Left ventricle myocardium inferior (tissue), 1 donor: ENCODE measurements around the gene SHISA3. TPM values are rescaled to one million over a fixed set of nuclear protein-coding genes. Genes with fewer than 3 reads are reported as not detected.
A peak's percentile ranks its signal among the peaks of the same experiment; 100 is the strongest.

Experiments used
- DNase-seq: peaks from one replicate; pipeline ENCODE4 v3.0.0-alpha.2; 2020
- H3K27ac ChIP-seq: fragments of 200-600 bp; replicated peaks from 2 replicates; pipeline ENCODE4 v1.8.0; 2021
- H3K27me3 ChIP-seq: fragments of 200-600 bp; 2 replicates; pipeline ENCODE4 v1.8.0; 2021; ENCODE audit warnings: low read depth
- H3K36me3 ChIP-seq: fragments of 200-600 bp; 2 replicates; pipeline ENCODE4 v1.8.0; 2021
- H3K4me1 ChIP-seq: fragments of 200-600 bp; 2 replicates; pipeline ENCODE4 v1.8.0; 2021
- H3K4me3 ChIP-seq: fragments of 200-600 bp; 2 replicates; pipeline ENCODE4 v1.8.0; 2021; ENCODE audit warnings: mild to moderate bottlenecking, moderate library complexity
- H3K9me3 ChIP-seq: fragments of 200-600 bp; replicated peaks from 2 replicates; pipeline ENCODE4 v1.8.0; 2021
- CTCF ChIP-seq: fragments of 200-600 bp; IDR thresholded peaks from 2 replicates; pipeline ENCODE4 v1.8.0; 2021; ENCODE audit warnings: antibody characterized with exemption, mild to moderate bottlenecking, borderline replicate concordance
- intact Hi-C: fragments of 100-400 bp; cut with micrococcal nuclease; formaldehyde crosslinking; loops from one replicate; pipeline ENCODE4 v1.11.0; 2022
- total RNA-seq: library from RNA; stranded (reverse); fragmentation: NEBNext Ultra II Directional; extraction: Animal tissue kit (Norgen Biotek cat#: 25700); gene quantifications from one replicate; pipeline ENCODE4 v1.2.1, GENCODE V29; 2021
- donor health status: DM: no; HTN: yes; CAD: no; lungs with severe emphysema.

SHISA3 gene
- total RNA-seq, 1 donor from 2014 or later, result 8.1 TPM

DNA sequence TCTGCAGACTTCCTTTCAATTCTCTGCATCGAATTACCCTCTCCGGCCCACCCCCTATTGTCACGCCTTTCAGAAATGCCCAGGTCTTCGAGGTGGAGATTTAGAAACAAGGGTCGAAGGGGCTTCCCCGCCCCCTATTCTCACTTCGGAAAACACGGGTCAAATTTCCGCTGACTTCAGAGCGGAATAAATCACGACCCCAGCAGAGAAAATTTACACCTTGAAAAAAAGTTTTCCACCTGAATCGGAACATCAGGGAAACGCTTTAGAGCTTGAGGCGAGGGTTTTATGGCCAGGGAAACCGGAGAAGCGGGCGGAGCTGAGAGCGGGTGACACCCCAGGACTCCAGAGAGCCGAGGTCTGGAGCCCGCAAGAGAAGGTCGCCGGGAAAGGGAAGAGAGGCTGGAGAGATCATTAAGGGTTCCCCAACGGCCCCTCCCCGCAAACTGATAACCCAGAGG is 1.6 kb downstream of the SHISA3 start:
- TF ChIP-seq CTCF, result no peak
- peak; percentile 22 for DNase-seq

GRCh38 chr4:42399393-42399792 is 2.1 kb downstream of the SHISA3 start:
- Histone ChIP-seq H3K36me3 (peaks cover 8% of the 10 kb centered on the region), H3K27ac (peak overlapping the region; percentile 75), H3K4me3 (peak overlapping the region; percentile 80), H3K4me1 (peaks cover 31% of the 10 kb centered on the region), H3K9me3 (no peaks in the 10 kb centered on the region), H3K27me3 (peaks cover 46% of the 10 kb centered on the region)
- intact Hi-C loops, result no loop called here
- no peak for TF ChIP-seq CTCF
- DNase-seq, result no peak

More for the DNA sequence above, 1.6 kb downstream of the SHISA3 start:
- H3K4me1 ChIP-seq, result peaks cover 31% of the 10 kb centered on the region
- peak overlapping the region; percentile 80 for H3K4me3 ChIP-seq
- H3K27me3 ChIP-seq, result peaks cover 46% of the 10 kb centered on the region
- H3K9me3 ChIP-seq, result no peaks in the 10 kb centered on the region
- intact Hi-C loops, result no loop called here
- H3K27ac ChIP-seq, result peak overlapping the region; percentile 75
- H3K36me3 ChIP-seq, result peaks cover 8% of the 10 kb centered on the region

- Histone ChIP-seq H3K36me3 (peaks cover 8% of the 10 kb centered on the region), H3K27me3 (peaks cover 37% of the 10 kb centered on the region), H3K9me3 (no peaks in the 10 kb centered on the region), H3K27ac (no peak overlapping the region), H3K4me3 (peak overlapping the region; percentile 80), H3K4me1 (peaks cover 31% of the 10 kb centered on the region)
- intact Hi-C loops, result no loop called here
- TF ChIP-seq CTCF, result peak; percentile 14
- no peak for DNase-seq
Observed at GRCh38 chr4:42401171-42401570, 3.9 kb downstream of the SHISA3 start.

DNA sequence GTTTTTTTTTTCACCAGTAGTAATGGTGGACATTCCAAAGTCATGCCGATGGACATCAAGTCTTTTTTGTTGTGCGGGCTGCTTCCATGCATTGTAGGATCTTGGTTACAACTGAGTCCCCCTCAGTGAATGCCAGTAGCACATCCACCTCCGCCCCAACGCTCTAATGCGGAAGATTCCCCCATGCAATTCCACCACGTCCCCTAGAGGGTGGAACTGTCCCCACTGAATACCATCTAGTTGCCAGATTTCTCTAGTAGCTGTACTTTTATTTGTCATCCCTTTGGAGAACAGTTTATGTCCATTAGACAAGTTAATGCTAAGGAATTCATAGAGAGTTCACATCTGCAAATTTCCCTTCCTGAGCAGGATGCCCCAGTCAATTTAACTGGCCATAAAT is 6.7 kb downstream of the SHISA3 start:
- Histone ChIP-seq H3K4me3 (no peak overlapping the region), H3K36me3 (peaks cover 8% of the 10 kb centered on the region)
- intact Hi-C loops, result no loop called here

GRCh38 chr4:42410446-42410845 is 13.2 kb downstream of the SHISA3 start:
- Histone ChIP-seq H3K36me3 (no peaks in the 10 kb centered on the region), H3K27ac (no peak overlapping the region), H3K27me3 (no peaks in the 10 kb centered on the region), H3K4me1 (peaks cover 16% of the 10 kb centered on the region), H3K4me3 (no peak overlapping the region), H3K9me3 (no peaks in the 10 kb centered on the region)
- intact Hi-C loops, result no loop called here
- TF ChIP-seq CTCF, result no peak
- no peak for DNase-seq

More for the DNA sequence above, 6.7 kb downstream of the SHISA3 start:
- Histone ChIP-seq H3K27me3 (peaks cover 9% of the 10 kb centered on the region), H3K4me1 (peaks cover 4% of the 10 kb centered on the region), H3K9me3 (no peaks in the 10 kb centered on the region), H3K27ac (no peak overlapping the region)
- no peak for TF ChIP-seq CTCF
- no peak for DNase-seq
